Thyroid gland (tissue), 4 donors: Measurements from ENCODE around the gene EIF3K. TPM values are rescaled to one million over a fixed set of nuclear protein-coding genes. Genes with fewer than 3 reads are reported as not detected.

Source experiments
- DNase-seq, 2 donors: peaks; one replicate each; pipeline ENCODE4 v3.0.0-alpha.2; 2019
- H3K27ac ChIP-seq, 3 donors: fragments of 200-600 bp; sonication (generic); 1 replicate in 2 of 3; 2 replicates in 1 of 3; pipeline ENCODE4 v1.5.1; 2016 to 2019; ENCODE audit warnings: mild to moderate bottlenecking in 1 of 3, moderate library complexity in 1 of 3
- H3K27me3 ChIP-seq: fragments of 200-600 bp; sonication (generic); one replicate; pipeline ENCODE4 v1.5.1; 2019
- H3K36me3 ChIP-seq, 2 donors: fragments of 200-600 bp; sonication (generic); one replicate each; pipeline ENCODE4 v1.5.1; 2016 to 2019
- H3K4me1 ChIP-seq, 2 donors: fragments of 200-600 bp; sonication (generic); one replicate each; pipeline ENCODE4 v1.5.1; 2017 to 2019
- H3K4me3 ChIP-seq, 3 donors: fragments of 200-600 bp; sonication (generic); replicated peaks in 1 of 3; 1 replicate in 2 of 3; 2 replicates in 1 of 3; pipeline ENCODE4 v1.5.1; 2016; ENCODE audit warnings: mild to moderate bottlenecking in 1 of 3
- H3K9me3 ChIP-seq: fragments of 200-600 bp; sonication (generic); one replicate; pipeline ENCODE4 v1.5.1; 2017
- POLR2A ChIP-seq, 2 donors: fragments of 450-650 bp; IDR thresholded peaks; one replicate each; pipeline ENCODE4 v1.6.1; 2017; ENCODE audit warnings: antibody characterized with exemption in 2 of 2, mild to moderate bottlenecking in 2 of 2, moderate library complexity in 1 of 2
- whole genome bisulfite sequencing, 2 donors: methylation state at CpG; one replicate each; pipeline ENCODE4 v1.1.5; 2017; 5-methylcytosine and 5-hydroxymethylcytosine counted together
- intact Hi-C: fragments of 100-400 bp; cut with DNase I; formaldehyde crosslinking; loops from one replicate; pipeline ENCODE4 v1.15.1; 2023
- total RNA-seq, 4 donors: library from RNA; depleted of rRNA; stranded (reverse); fragments of >200 nt; gene quantifications; one replicate each; pipeline ENCODE4 v1.2.3, GENCODE V29; 2016
- TF ChIP-seq, protein P1 (sequence below), 6 experiments: fragments of 200-600 bp in 3 of 6; fragments of 450-650 bp in 3 of 6; sonication (generic) in 3 of 6; IDR thresholded peaks; one replicate each; pipeline ENCODE4 v1.5.1; 2016 to 2019; ENCODE audit warnings: antibody characterized with exemption in 6 of 6, mild to moderate bottlenecking in 2 of 6, inconsistent platforms in 1 of 6, moderate library complexity in 1 of 6

The EIF3K gene
- total RNA-seq, 4 donors from 2014 or later = 205 to 504 (median 440) TPM

DNA sequence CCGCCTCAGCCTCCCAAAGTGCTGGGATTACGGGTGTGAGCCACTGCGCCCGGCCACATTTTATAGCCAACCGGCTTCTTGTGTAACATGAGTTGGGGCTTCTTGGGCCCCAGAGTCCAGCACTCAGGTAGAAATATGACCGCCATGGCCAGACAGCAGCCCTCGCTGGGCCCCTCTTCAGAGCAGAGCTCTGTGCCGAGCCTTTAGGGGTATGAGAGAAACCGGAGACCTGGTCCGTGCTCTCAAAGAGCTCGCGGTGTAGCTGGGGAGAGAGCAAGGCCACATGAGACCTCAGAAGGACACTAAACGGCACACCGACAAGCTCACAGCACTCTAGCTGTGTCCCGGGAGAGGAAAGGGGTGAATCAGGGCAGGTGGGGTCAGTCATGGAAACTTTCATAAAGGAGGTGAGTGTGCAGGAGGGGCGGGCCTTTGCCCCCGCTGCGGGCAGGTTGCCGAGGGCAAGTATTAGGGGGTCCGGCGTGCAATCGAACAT lies 44.2 kb downstream of the EIF3K start:
- DNase-seq = no peak
- intact Hi-C loops = no loop called here
- Histone ChIP-seq H3K36me3 (no peaks in the 10 kb centered on the region), H3K27ac (peak overlapping the region; percentile 96 to 97 (median 97)), H3K27me3 (no peaks in the 10 kb centered on the region), H3K4me1 (peaks cover 97 to 100% of the 10 kb centered on the region in 2 donors), H3K4me3 (no peak overlapping the region), H3K9me3 (no peaks in the 10 kb centered on the region)
- 74 to 83% methylated on average over 22 of the region's 22 CpGs for WGBS, 2 donors
- TF ChIP-seq, protein P1, sequence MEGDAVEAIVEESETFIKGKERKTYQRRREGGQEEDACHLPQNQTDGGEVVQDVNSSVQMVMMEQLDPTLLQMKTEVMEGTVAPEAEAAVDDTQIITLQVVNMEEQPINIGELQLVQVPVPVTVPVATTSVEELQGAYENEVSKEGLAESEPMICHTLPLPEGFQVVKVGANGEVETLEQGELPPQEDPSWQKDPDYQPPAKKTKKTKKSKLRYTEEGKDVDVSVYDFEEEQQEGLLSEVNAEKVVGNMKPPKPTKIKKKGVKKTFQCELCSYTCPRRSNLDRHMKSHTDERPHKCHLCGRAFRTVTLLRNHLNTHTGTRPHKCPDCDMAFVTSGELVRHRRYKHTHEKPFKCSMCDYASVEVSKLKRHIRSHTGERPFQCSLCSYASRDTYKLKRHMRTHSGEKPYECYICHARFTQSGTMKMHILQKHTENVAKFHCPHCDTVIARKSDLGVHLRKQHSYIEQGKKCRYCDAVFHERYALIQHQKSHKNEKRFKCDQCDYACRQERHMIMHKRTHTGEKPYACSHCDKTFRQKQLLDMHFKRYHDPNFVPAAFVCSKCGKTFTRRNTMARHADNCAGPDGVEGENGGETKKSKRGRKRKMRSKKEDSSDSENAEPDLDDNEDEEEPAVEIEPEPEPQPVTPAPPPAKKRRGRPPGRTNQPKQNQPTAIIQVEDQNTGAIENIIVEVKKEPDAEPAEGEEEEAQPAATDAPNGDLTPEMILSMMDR (IDR thresholded peaks at IDR 0.05) = no peak
- TF ChIP-seq POLR2A (IDR thresholded peaks at IDR 0.05) = no peak

DNA sequence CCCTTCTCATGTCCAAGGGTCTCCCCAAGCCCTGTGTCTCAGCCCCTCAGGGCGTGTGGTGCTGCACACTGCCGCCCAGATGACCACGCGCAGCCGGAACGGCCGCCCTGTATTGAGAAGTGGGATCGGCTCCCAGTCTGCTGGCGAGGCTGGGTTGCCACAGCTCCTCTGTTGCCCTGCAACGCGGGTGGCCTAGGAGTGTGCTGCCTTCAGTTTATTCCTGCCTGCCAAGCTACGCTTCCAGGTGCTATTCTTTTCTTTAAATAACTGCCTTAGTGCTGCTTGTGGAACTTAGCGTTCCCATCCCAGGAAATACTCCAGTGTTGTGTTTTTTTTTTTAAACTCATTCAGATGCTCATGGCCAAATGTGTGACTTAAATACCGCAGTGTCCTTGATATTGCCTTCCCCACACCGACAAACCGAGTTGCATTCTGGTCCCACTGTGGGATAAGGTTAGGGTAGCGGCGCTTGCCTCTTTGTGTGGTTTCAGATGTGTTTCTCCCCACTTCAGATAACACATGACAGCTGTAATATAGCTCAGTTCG lies 45.0 kb downstream of the EIF3K start:
- no peak for TF ChIP-seq POLR2A (IDR thresholded peaks at IDR 0.05)
- TF ChIP-seq, protein P1 (IDR thresholded peaks at IDR 0.05) = no peak
- H3K4me1 ChIP-seq = peaks cover 92 to 100% of the 10 kb centered on the region in 2 donors
- no peaks in the 10 kb centered on the region for H3K36me3 ChIP-seq
- peak overlapping the region; percentile 96 to 97 (median 97) for H3K27ac ChIP-seq
- no peaks in the 10 kb centered on the region for H3K27me3 ChIP-seq
- DNase-seq = peak; percentile 39 to 57
- H3K4me3 ChIP-seq = no peak overlapping the region
- WGBS, 2 donors = 55 to 74% methylated on average over 17 to 19 of the region's 19 CpGs
- no peaks in the 10 kb centered on the region for H3K9me3 ChIP-seq
- intact Hi-C loops = no loop called here

DNA sequence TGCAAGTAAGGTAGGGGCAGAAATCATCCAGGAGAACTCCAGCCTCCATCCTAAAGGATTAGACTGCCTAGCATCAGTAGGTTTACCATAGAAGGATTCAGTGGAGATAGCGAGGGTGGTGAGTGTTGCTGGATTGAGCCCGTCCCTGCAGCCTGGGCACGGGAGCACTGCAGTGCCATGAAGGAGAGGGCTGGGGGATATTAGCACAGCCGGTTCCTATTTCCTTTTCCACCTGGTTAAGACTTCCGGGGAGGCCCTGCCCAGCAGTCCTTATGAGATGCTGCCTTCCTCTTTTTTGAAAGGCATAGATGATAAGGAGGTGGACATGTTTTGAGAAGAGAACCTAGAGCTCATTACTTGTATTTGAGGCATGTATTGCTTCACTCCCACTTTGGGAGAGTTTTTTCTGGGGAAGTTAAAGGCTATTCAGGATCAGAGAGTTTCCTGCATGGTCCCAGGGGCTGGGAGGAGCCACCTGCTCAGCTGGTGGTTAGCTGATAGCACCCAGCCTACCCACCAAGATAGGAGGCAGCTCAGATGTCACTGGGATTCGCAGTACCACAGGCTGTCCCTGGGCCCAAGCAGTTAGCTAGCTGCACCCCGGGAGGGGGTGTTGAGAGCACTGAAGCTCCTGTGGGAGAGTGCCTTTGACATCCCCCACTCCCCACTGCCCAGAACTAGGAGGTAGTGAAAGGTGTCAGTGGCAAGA lies 45.7 kb downstream of the EIF3K start:
- Histone ChIP-seq H3K27ac (peak overlapping the region; percentile 96 to 97 (median 97)), H3K4me1 (peaks cover 86 to 100% of the 10 kb centered on the region in 2 donors), H3K36me3 (no peaks in the 10 kb centered on the region), H3K27me3 (no peaks in the 10 kb centered on the region), H3K9me3 (no peaks in the 10 kb centered on the region), H3K4me3 (no peak overlapping the region)
- TF ChIP-seq POLR2A (IDR thresholded peaks at IDR 0.05) = no peak
- TF ChIP-seq, protein P1 (IDR thresholded peaks at IDR 0.05) = no peak
- intact Hi-C loops = no loop called here
- 44 to 45% methylated on average over 7 of the region's 7 CpGs for WGBS, 2 donors
- DNase-seq = no peak

DNA sequence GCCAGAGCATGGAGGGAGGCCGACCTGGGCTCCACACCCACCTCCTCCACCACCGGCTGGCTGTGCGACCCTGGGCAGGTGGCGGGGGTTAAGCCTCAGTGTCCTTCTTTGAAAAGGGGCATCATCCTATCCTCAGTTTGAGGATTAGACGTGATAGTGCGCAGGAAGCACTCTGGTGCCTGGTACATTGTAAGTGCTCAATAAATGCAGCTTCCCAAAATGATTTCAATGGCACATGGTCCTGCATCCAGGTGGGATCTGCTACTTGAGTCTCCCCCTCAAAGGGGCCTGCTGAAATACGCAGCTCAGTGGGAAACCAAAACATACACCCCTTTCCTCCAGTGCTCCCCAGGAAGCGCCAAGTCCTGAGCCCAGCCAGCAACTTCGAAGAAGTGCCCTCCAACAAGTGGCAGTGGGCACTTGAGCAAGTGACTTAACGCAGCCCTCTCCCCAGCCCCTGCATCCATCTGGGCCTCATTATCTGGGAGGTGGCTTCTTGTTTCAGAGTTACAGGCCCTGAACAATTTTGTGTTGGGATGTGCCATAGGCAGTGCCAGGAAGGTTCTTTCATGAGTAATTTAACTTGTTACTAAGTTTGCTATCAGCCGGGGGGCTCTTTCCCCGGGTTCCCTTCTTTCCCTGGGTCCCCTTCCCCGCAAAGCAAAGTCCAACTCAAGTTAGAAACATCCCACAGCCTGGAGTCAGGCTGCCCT lies 46.4 kb downstream of the EIF3K start:
- no peak for TF ChIP-seq POLR2A (IDR thresholded peaks at IDR 0.05)
- TF ChIP-seq, protein P1 (IDR thresholded peaks at IDR 0.05) = no peak
- no peak overlapping the region for H3K4me3 ChIP-seq
- 53 to 59% methylated on average over 11 to 13 of the region's 13 CpGs for WGBS, 2 donors
- DNase-seq = no peak
- H3K27ac ChIP-seq = peak overlapping the region; percentile 96 to 97 (median 97)
- no peaks in the 10 kb centered on the region for H3K27me3 ChIP-seq
- H3K9me3 ChIP-seq = no peaks in the 10 kb centered on the region
- H3K36me3 ChIP-seq = no peaks in the 10 kb centered on the region
- peaks cover 78 to 100% of the 10 kb centered on the region in 2 donors for H3K4me1 ChIP-seq
- intact Hi-C loops = no loop called here
